ENCODE results near the gene NLRP12.

- TF ChIP-seq CTCF (conservative IDR thresholded peaks at IDR 0.05; ENCODE audit: low read depth in 2 of 2) (no peak), POLR2AphosphoS5 (IDR thresholded peaks at IDR 0.05; ENCODE audit: low read depth) (no peak), EZH2 (IDR thresholded peaks at IDR 0.05; ENCODE audit: low read depth, unreplicated experiment) (no peak), REST (IDR thresholded peaks at IDR 0.05; ENCODE audit: unreplicated experiment) (no peak), NANOG (IDR thresholded peaks at IDR 0.05; ENCODE audit: borderline replicate concordance) (no peak), JUNB (IDR thresholded peaks at IDR 0.05; ENCODE audit: unreplicated experiment) (no peak), CREB1 (CRISPR knock-in tag; IDR thresholded peaks at IDR 0.05; ENCODE audit: low read depth) (no peak), EZH2phosphoT487 (IDR thresholded peaks at IDR 0.05; ENCODE audit: unreplicated experiment) (no peak), ZNF114 (CRISPR knock-in tag; IDR thresholded peaks at IDR 0.05) (no peak)
Observed at GRCh38 chr19:53780506-53780905, 43.6 kb downstream of the NLRP12 start.

Measured in GM23338 (cell line).